ENCODE results near the gene RIC8A. TPM values are rescaled to one million over a fixed set of nuclear protein-coding genes. Genes with fewer than 3 reads are reported as not detected.

Gene RIC8A
- polyA plus RNA-seq, 1 donor from 2014 or later: 128 TPM

- no peak overlapping the region for H3K9ac ChIP-seq (ENCODE audit: low read length)
- no peaks in the 10 kb centered on the region for H3K79me2 ChIP-seq (replicated peaks; ENCODE audit: insufficient read depth, low read length)
- no peaks in the 10 kb centered on the region for H3K36me3 ChIP-seq (ENCODE audit: insufficient read depth, low read length)
- H3K27me3 ChIP-seq (ENCODE audit: insufficient read depth, low read depth, low read length): no peaks in the 10 kb centered on the region
- no peak overlapping the region for H3K4me2 ChIP-seq (ENCODE audit: low read length)
- H3K9me2 ChIP-seq (ENCODE audit: insufficient read depth, low read length): no peaks in the 10 kb centered on the region
- TF ChIP-seq CTCF (IDR thresholded peaks at IDR 0.05; ENCODE audit: poor library complexity, severe bottlenecking) (no peak), SMC3 (conservative IDR thresholded peaks at IDR 0.05; ENCODE audit: poor library complexity) (no peak), EZH2 (IDR thresholded peaks at IDR 0.05; ENCODE audit: borderline replicate concordance, insufficient read depth, low read length, poor library complexity, severe bottlenecking) (no peak), MXI1 (conservative IDR thresholded peaks at IDR 0.05; ENCODE audit: poor library complexity, severe bottlenecking) (no peak), RAD21 (conservative IDR thresholded peaks at IDR 0.05) (no peak), TAF1 (IDR thresholded peaks at IDR 0.05; ENCODE audit: low read depth) (no peak), POLR2AphosphoS5 (IDR thresholded peaks at IDR 0.05) (no peak), EP300 (conservative IDR thresholded peaks at IDR 0.05; ENCODE audit: poor library complexity, severe bottlenecking) (no peak)
- TF ChIP-seq, protein P1, sequence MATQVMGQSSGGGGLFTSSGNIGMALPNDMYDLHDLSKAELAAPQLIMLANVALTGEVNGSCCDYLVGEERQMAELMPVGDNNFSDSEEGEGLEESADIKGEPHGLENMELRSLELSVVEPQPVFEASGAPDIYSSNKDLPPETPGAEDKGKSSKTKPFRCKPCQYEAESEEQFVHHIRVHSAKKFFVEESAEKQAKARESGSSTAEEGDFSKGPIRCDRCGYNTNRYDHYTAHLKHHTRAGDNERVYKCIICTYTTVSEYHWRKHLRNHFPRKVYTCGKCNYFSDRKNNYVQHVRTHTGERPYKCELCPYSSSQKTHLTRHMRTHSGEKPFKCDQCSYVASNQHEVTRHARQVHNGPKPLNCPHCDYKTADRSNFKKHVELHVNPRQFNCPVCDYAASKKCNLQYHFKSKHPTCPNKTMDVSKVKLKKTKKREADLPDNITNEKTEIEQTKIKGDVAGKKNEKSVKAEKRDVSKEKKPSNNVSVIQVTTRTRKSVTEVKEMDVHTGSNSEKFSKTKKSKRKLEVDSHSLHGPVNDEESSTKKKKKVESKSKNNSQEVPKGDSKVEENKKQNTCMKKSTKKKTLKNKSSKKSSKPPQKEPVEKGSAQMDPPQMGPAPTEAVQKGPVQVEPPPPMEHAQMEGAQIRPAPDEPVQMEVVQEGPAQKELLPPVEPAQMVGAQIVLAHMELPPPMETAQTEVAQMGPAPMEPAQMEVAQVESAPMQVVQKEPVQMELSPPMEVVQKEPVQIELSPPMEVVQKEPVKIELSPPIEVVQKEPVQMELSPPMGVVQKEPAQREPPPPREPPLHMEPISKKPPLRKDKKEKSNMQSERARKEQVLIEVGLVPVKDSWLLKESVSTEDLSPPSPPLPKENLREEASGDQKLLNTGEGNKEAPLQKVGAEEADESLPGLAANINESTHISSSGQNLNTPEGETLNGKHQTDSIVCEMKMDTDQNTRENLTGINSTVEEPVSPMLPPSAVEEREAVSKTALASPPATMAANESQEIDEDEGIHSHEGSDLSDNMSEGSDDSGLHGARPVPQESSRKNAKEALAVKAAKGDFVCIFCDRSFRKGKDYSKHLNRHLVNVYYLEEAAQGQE (IDR thresholded peaks at IDR 0.05; ENCODE audit: borderline replicate concordance): no peak
- H3F3A ChIP-seq (ENCODE audit: insufficient read depth, low read length, poor library complexity, severe bottlenecking): no peaks in the 10 kb centered on the region
- no peak overlapping the region for H3K4me3 ChIP-seq (ENCODE audit: low read length)
- no peak overlapping the region for H3K27ac ChIP-seq (ENCODE audit: low read length)
- H4K20me1 ChIP-seq (ENCODE audit: insufficient read depth): no peaks in the 10 kb centered on the region
- H2AFZ ChIP-seq (ENCODE audit: low read depth, low read length): no peak overlapping the region
- no peaks in the 10 kb centered on the region for H3K9me3 ChIP-seq (ENCODE audit: low read length)
Observed at GRCh38 chr11:256952-257737, 49.6 kb downstream of the RIC8A start.

DNA sequence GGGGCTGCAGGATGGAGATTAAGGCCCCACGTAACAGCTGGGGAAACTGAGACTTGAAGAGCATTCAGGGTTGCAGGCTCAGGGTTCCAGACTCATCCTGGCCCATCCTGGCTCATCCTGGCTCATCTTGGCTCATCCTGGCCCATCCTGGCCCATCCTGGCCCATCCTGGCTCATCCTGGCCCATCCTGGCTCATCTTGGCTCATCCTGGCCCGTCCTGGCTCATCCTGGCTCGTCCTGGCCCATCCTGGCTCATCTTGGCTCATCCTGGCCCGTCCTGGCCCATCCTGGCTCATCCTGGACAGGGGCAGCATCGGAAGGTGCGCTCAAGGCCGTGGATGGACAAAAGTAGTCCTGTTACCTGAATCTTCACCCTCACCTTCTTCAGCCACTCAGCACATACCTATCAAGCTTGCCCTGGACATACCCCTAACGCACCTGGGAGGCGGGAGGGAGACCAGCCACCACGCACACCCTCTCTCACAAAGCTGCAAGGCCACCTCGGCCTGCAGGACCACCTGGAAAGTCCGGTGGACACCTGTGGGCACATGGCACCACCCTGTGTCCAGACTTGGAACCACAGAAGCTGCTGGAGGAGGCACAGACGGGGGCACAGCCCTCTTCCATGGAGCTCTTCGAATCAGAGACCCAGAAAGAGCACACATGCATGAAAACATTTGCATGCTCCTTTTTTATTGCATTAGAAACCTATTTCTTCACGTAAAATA is 50.4 kb downstream of the RIC8A start:
- no peaks in the 10 kb centered on the region for H3K36me3 ChIP-seq (ENCODE audit: insufficient read depth, low read length)

More for the DNA sequence above, 50.4 kb downstream of the RIC8A start:
- Histone ChIP-seq H3K9ac (ENCODE audit: low read length) (no peak overlapping the region), H2AFZ (ENCODE audit: low read depth, low read length) (no peak overlapping the region), H3K27ac (ENCODE audit: low read length) (no peak overlapping the region), H3K4me3 (ENCODE audit: low read length) (no peak overlapping the region), H3K27me3 (ENCODE audit: insufficient read depth, low read depth, low read length) (no peaks in the 10 kb centered on the region), H3K4me2 (ENCODE audit: low read length) (no peak overlapping the region), H3K79me2 (replicated peaks; ENCODE audit: insufficient read depth, low read length) (no peaks in the 10 kb centered on the region), H3K9me3 (ENCODE audit: low read length) (no peaks in the 10 kb centered on the region), H4K20me1 (ENCODE audit: insufficient read depth) (no peaks in the 10 kb centered on the region), H3K9me2 (ENCODE audit: insufficient read depth, low read length) (no peaks in the 10 kb centered on the region), H3F3A (ENCODE audit: insufficient read depth, low read length, poor library complexity, severe bottlenecking) (no peaks in the 10 kb centered on the region)
- TF ChIP-seq POLR2AphosphoS5 (IDR thresholded peaks at IDR 0.05): no peak
- no peak for TF ChIP-seq SMC3 (conservative IDR thresholded peaks at IDR 0.05; ENCODE audit: poor library complexity)
- no peak for TF ChIP-seq RAD21 (conservative IDR thresholded peaks at IDR 0.05)
- TF ChIP-seq, protein P1 (IDR thresholded peaks at IDR 0.05; ENCODE audit: borderline replicate concordance): no peak
- TF ChIP-seq TAF1 (IDR thresholded peaks at IDR 0.05; ENCODE audit: low read depth): no peak
- no peak for TF ChIP-seq EZH2 (IDR thresholded peaks at IDR 0.05; ENCODE audit: borderline replicate concordance, insufficient read depth, low read length, poor library complexity, severe bottlenecking)
- TF ChIP-seq MXI1 (conservative IDR thresholded peaks at IDR 0.05; ENCODE audit: poor library complexity, severe bottlenecking): no peak
- TF ChIP-seq EP300 (conservative IDR thresholded peaks at IDR 0.05; ENCODE audit: poor library complexity, severe bottlenecking): no peak
- no peak for TF ChIP-seq CTCF (IDR thresholded peaks at IDR 0.05; ENCODE audit: poor library complexity, severe bottlenecking)
